GM10248 (cell line): Measurements from ENCODE around the gene LEMD1.

ENCODE experiments used
- CTCF ChIA-PET: fragments of 300-600 bp; sonication (Branson Sonifier 250); formaldehyde crosslinking; extraction: SDS; loops from one replicate; lab custom pipeline; 2021; ENCODE audit warnings: antibody characterized with exemption; lab: Yijun Ruan, JAX
- POLR2A ChIA-PET: fragments of 350-650 bp; sonication (Branson Sonifier 250); formaldehyde crosslinking; extraction: SDS; loops from one replicate; lab custom pipeline; 2020; ENCODE audit warnings: antibody characterized with exemption; lab: Yijun Ruan, JAX
- DNase-seq: peaks from one replicate; pipeline ENCODE4 v3.0.0; 2012; ENCODE audit errors: extremely low spot score
- TF ChIP-seq, protein P1 (sequence below): IDR thresholded peaks from 2 replicates; pipeline ENCODE4 v1.5.1; 2012; ENCODE audit warnings: mild to moderate bottlenecking, low read depth; ENCODE audit errors: extremely low read depth, missing control alignments, control extremely low read depth

Gene LEMD1

DNA sequence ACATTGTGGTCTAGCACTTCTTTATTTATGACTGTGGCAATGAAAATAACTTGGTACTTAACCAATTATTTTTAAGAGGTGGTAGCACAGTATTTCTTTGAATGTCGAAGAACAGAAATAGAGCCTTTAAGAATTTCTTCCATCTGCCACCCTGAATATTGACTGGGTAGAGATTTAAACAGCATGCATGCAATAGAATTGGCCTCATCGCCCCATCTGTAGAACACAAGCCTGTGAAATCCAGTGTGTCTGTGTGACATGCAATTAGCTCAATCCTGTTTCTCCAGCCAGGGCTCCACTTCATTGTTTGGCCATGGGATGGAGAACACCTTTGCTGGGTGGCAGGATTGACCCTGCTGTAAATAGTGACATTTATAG is 48.1 kb downstream of the LEMD1 start:
- no peak for DNase-seq
- TF ChIP-seq, protein P1, sequence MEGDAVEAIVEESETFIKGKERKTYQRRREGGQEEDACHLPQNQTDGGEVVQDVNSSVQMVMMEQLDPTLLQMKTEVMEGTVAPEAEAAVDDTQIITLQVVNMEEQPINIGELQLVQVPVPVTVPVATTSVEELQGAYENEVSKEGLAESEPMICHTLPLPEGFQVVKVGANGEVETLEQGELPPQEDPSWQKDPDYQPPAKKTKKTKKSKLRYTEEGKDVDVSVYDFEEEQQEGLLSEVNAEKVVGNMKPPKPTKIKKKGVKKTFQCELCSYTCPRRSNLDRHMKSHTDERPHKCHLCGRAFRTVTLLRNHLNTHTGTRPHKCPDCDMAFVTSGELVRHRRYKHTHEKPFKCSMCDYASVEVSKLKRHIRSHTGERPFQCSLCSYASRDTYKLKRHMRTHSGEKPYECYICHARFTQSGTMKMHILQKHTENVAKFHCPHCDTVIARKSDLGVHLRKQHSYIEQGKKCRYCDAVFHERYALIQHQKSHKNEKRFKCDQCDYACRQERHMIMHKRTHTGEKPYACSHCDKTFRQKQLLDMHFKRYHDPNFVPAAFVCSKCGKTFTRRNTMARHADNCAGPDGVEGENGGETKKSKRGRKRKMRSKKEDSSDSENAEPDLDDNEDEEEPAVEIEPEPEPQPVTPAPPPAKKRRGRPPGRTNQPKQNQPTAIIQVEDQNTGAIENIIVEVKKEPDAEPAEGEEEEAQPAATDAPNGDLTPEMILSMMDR: no peak
- ChIA-PET CTCF (no interaction called here), POLR2A (no interaction called here)

DNA sequence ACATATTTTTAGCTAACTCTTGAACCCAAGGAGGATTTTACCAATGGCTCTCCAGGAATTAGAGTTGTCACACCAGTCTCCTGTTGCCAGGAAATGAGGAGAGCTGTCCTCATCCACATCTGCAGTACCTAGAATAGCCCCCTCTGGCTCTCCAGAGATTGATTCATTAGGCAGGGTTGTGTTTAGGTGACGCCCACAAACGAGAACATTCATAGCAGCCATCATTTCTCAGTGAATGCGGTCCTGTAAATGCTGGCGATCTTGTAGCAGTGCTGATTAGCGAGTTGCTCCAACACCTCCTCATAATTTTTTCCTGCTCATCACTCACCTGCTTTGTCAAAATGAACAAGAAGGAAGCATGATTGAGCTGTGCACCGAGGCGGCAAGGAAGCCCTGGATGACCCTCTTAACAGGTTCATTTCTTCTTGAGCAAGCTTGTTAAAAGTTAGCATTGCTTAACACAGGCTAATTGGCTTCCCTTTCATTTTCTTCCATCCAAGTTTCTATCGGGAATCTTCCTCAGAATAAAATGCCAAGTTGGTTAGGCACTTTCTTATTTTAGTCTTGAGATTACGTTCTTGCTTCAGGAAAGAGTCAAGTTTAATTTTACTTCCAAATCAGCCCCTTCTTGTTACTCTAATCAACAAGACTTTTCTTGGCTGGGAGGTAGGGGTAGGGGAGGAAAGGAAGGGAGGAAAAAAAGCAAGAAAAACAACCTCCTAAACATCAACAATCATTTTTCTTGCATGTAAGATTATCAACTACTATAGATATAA is 48.6 kb downstream of the LEMD1 start:
- TF ChIP-seq, protein P1: no peak
- CTCF ChIA-PET: interaction anchor here (1.0 to 3.3 kb wide), 2 partner anchors 20 to 23 kb away, joined by 3 to 20 read pairs; no protein-coding TSS in a partner anchor
- POLR2A ChIA-PET: no interaction called here
- DNase-seq: no peak

GRCh38 chr1:205371871-205372660 is 49.8 kb downstream of the LEMD1 start:
- TF ChIP-seq, protein P1: no peak
- CTCF ChIA-PET: interaction anchor here (1.0 to 3.3 kb wide), 3 partner anchors 16 to 24 kb away, joined by 3 to 20 read pairs (median 3); no protein-coding TSS in a partner anchor
- no peak for DNase-seq
- POLR2A ChIA-PET: no interaction called here

DNA sequence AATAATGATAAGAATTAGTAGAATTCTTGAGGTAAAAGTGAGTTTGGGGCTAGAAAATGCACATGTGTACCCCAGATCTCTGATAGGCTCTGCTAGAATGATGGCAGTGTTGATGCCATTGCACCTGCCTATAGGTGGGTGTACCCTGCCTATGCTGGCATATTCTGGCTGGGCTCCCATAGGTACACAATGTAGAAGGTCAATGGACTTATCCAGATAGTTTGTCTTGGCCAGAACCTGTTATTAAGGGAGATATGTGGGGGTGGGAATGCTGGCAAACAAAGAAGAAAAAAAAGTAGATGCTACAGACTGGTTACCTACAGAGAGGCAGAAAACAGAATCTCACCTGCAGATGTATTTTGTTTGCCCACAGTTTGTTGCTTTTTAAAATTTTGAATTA is 51.1 kb downstream of the LEMD1 start:
- POLR2A ChIA-PET: no interaction called here
- TF ChIP-seq, protein P1: no peak
- DNase-seq: no peak
- CTCF ChIA-PET: interaction anchor here (3.3 kb wide), 1 partner anchor 17 kb away, joined by 20 read pairs; no protein-coding TSS in a partner anchor

- CTCF ChIA-PET: no interaction called here
- no peak for DNase-seq
- TF ChIP-seq, protein P1: no peak
- POLR2A ChIA-PET: no interaction called here
Measured at GRCh38 chr1:205369701-205370123, 52.1 kb downstream of the LEMD1 start.

DNA sequence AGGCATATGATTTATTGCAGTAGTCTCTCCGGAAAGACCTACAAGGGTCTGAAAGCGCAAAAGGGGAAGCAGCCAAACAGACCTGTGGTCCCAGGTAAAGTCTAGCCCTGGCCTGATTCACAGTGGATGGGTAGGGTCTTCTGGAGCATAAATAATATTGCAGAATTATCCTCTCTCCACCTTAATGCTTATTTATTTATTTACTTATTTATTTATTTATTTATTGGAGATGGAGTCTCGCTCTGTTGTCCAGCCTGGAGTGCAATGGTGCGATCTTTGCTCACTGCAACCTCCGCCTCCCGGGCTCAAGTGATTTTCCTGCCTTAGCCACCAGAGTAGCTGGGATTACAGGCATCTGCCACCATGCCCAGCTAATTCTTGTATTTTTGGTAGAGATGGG is 53.4 kb downstream of the LEMD1 start:
- ChIA-PET CTCF (interaction anchor here (4.2 kb wide), 1 partner anchor 14 kb away, joined by 21 read pairs; no protein-coding TSS in a partner anchor), POLR2A (no interaction called here)
- no peak for DNase-seq
- TF ChIP-seq, protein P1: no peak
